ENCODE data around the gene RAMP3. TPM values are rescaled to one million over a fixed set of nuclear protein-coding genes. Genes with fewer than 3 reads are reported as not detected.

The RAMP3 gene
- total and polyA plus RNA-seq, 2 donors (not counting 1 experiment from before 2014, with no cell fraction given): not detected

DNA sequence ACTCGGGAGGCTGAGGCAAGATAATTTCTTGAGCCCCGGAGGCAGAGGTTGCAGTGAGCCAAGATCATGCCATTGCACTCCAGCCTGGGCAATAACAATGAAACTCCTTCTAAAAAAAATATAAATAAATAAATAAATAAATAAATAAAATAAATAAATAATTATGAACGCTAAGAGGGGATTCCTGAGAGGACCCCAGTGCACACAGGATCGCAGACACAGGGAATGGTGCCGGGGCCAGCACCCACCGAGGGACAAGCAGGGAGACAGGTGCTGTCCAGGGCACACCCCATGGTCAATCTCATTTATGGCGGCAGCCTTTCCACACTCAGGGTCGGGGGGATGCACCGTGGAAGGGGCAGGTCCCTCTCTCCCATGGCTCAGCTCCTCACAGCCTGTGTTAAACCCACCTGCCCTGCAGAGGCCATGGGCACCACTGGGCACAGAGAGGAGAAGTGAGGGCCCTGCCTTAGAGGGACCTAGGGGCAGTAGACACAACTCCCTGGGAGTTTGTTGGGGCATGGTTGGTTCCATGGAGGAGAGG, 2.2 kb upstream of the RAMP3 start:
- H3K4me1 Mint-ChIP-seq: peaks cover 17% of the 10 kb centered on the region
- TF ChIP-seq EZH2 (IDR thresholded peaks at IDR 0.05; ENCODE audit: borderline replicate concordance, insufficient read depth, low read depth, low read length, poor library complexity, severe bottlenecking): no peak
- TF ChIP-seq, protein P1, sequence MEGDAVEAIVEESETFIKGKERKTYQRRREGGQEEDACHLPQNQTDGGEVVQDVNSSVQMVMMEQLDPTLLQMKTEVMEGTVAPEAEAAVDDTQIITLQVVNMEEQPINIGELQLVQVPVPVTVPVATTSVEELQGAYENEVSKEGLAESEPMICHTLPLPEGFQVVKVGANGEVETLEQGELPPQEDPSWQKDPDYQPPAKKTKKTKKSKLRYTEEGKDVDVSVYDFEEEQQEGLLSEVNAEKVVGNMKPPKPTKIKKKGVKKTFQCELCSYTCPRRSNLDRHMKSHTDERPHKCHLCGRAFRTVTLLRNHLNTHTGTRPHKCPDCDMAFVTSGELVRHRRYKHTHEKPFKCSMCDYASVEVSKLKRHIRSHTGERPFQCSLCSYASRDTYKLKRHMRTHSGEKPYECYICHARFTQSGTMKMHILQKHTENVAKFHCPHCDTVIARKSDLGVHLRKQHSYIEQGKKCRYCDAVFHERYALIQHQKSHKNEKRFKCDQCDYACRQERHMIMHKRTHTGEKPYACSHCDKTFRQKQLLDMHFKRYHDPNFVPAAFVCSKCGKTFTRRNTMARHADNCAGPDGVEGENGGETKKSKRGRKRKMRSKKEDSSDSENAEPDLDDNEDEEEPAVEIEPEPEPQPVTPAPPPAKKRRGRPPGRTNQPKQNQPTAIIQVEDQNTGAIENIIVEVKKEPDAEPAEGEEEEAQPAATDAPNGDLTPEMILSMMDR (IDR thresholded peaks at IDR 0.05): no peak
- Histone ChIP-seq H3K4me1 (ENCODE audit: control insufficient read depth in 2 of 2, insufficient read depth in 2 of 2, low read length in 2 of 2) (peaks cover 10 to 17% of the 10 kb centered on the region in 2 donors), H3K9me3 (ENCODE audit: control extremely low read depth in 1 of 3, control insufficient read depth in 2 of 3, insufficient read depth in 1 of 3, low read length in 2 of 3) (no peaks in the 10 kb centered on the region), H3K27me3 (replicated peaks in 1 of 4; ENCODE audit: control extremely low read depth in 1 of 4, control insufficient read depth in 3 of 4, insufficient read depth in 4 of 4, low read length in 3 of 4) (peaks cover 0 to 46% (median 13%) of the 10 kb centered on the region in 4 experiments), H3K36me3 (replicated peaks in 1 of 2; ENCODE audit: control extremely low read depth in 1 of 2, control insufficient read depth in 1 of 2, extremely low read depth in 1 of 2, insufficient read depth in 2 of 2, low read length in 1 of 2) (no peaks in the 10 kb centered on the region), H3K4me3 (ENCODE audit: control extremely low read depth in 1 of 5, extremely low read depth in 1 of 5, insufficient read depth in 1 of 5, low read depth in 2 of 5, low read length in 4 of 5) (no peak overlapping the region), H3K4me2 (replicated peaks; ENCODE audit: low read depth, low read length, poor library complexity, severe bottlenecking) (no peak overlapping the region), H3K9ac (ENCODE audit: low read length) (no peak overlapping the region), H4K20me1 (ENCODE audit: control insufficient read depth, insufficient read depth, low read length, poor library complexity, severe bottlenecking) (no peaks in the 10 kb centered on the region), H3K27ac (ENCODE audit: low read length in 2 of 2) (no peak overlapping the region), H2AFZ (ENCODE audit: insufficient read depth, low read depth, low read length, poor library complexity, severe bottlenecking) (no peak overlapping the region), H3K79me2 (ENCODE audit: control insufficient read depth, insufficient read depth, low read length) (no peaks in the 10 kb centered on the region)
- intact Hi-C loops (cut with micrococcal nuclease): no loop called here
- no peak for ATAC-seq (ENCODE audit: low read depth)
- POLR2A ChIA-PET: no interaction called here
- 93% methylated on average over 4 of the region's 9 CpGs for WGBS (ENCODE audit: insufficient coverage)
- no peak overlapping the region for H3K4me3 Mint-ChIP-seq
- no peaks in the 10 kb centered on the region for H3K9me3 Mint-ChIP-seq (ENCODE audit: insufficient read depth)
- no peak overlapping the region for H3K27ac Mint-ChIP-seq
- DNase-seq: no peak
- CTCF ChIA-PET: interaction anchor here (0.7 to 4.5 kb wide), 4 partner anchors 19 to 699 kb away, joined by 3 to 27 read pairs (median 7); no protein-coding TSS in a partner anchor
- H3K27me3 Mint-ChIP-seq: peaks cover 38% of the 10 kb centered on the region

DNA sequence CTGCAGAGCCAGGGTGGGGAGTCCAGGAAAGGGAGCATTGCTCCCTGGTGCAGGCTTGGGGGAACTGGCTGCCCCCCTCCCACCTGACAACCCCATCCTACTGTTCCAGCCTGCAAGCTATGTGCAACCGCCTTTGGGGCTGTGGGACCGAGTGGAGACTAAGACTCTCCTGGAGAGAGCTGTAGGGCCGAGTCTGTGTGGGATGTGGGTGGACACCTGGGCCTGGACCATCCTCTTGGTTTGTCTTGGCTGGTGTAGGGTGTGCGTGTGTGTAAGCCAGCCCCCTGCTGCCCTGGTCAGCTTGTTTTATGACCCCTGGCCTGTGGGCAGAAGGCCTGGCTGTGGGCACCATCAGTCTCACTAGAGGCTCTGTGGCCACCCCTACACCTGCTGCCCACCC, 1.6 kb upstream of the RAMP3 start:
- no peak overlapping the region for H2AFZ ChIP-seq (ENCODE audit: insufficient read depth, low read depth, low read length, poor library complexity, severe bottlenecking)
- H3K4me1 ChIP-seq (ENCODE audit: control insufficient read depth in 2 of 2, insufficient read depth in 2 of 2, low read length in 2 of 2): peaks cover 12 to 17% of the 10 kb centered on the region in 2 donors
- H3K27me3 Mint-ChIP-seq: peaks cover 38% of the 10 kb centered on the region
- POLR2A ChIA-PET: no interaction called here
- DNase-seq (no peak), ATAC-seq (ENCODE audit: low read depth) (no peak)
- H3K9ac ChIP-seq (ENCODE audit: low read length): no peak overlapping the region
- H3K79me2 ChIP-seq (ENCODE audit: control insufficient read depth, insufficient read depth, low read length): no peaks in the 10 kb centered on the region
- no peaks in the 10 kb centered on the region for H4K20me1 ChIP-seq (ENCODE audit: control insufficient read depth, insufficient read depth, low read length, poor library complexity, severe bottlenecking)
- H3K27ac Mint-ChIP-seq: no peak overlapping the region
- H3K4me2 ChIP-seq (replicated peaks; ENCODE audit: low read depth, low read length, poor library complexity, severe bottlenecking): no peak overlapping the region
- no peak overlapping the region for H3K4me3 ChIP-seq (ENCODE audit: control extremely low read depth in 1 of 5, extremely low read depth in 1 of 5, insufficient read depth in 1 of 5, low read depth in 2 of 5, low read length in 4 of 5)
- TF ChIP-seq, protein P1 (IDR thresholded peaks at IDR 0.05): no peak
- TF ChIP-seq EZH2 (IDR thresholded peaks at IDR 0.05; ENCODE audit: borderline replicate concordance, insufficient read depth, low read depth, low read length, poor library complexity, severe bottlenecking): no peak
- intact Hi-C loops (cut with micrococcal nuclease): no loop called here
- no peak overlapping the region for H3K4me3 Mint-ChIP-seq
- H3K27me3 ChIP-seq (replicated peaks in 1 of 4; ENCODE audit: control extremely low read depth in 1 of 4, control insufficient read depth in 3 of 4, insufficient read depth in 4 of 4, low read length in 3 of 4): peaks cover 0 to 46% (median 13%) of the 10 kb centered on the region in 4 experiments
- no peaks in the 10 kb centered on the region for H3K36me3 ChIP-seq (replicated peaks in 1 of 2; ENCODE audit: control extremely low read depth in 1 of 2, control insufficient read depth in 1 of 2, extremely low read depth in 1 of 2, insufficient read depth in 2 of 2, low read length in 1 of 2)
- 94% methylated on average over 3 of the region's 4 CpGs for WGBS (ENCODE audit: insufficient coverage)
- H3K9me3 Mint-ChIP-seq (ENCODE audit: insufficient read depth): no peaks in the 10 kb centered on the region
- no peaks in the 10 kb centered on the region for H3K9me3 ChIP-seq (ENCODE audit: control extremely low read depth in 1 of 3, control insufficient read depth in 2 of 3, insufficient read depth in 1 of 3, low read length in 2 of 3)
- H3K27ac ChIP-seq (ENCODE audit: low read length in 2 of 2): no peak overlapping the region
- CTCF ChIA-PET: interaction anchor here (0.7 to 4.5 kb wide), 3 partner anchors 20 to 699 kb away, joined by 3 to 27 read pairs (median 10); no protein-coding TSS in a partner anchor
- H3K4me1 Mint-ChIP-seq: peaks cover 20% of the 10 kb centered on the region

Measured in B cell (primary cell).